Lower leg skin (tissue), 3 donors: ENCODE results near the gene GDF2.

Experiments used
- CTCF ChIP-seq, 3 donors: fragments of 450-650 bp; IDR thresholded peaks; one replicate each; pipeline ENCODE4 v1.5.1; 2016; ENCODE audit warnings: antibody characterized with exemption in 3 of 3, mild to moderate bottlenecking in 3 of 3, moderate library complexity in 2 of 3
- POLR2A ChIP-seq, 2 donors: fragments of 450-650 bp; IDR thresholded peaks; one replicate each; pipeline ENCODE4 v1.6.1; 2016 to 2017; ENCODE audit warnings: antibody characterized with exemption in 2 of 2, mild to moderate bottlenecking in 1 of 2, moderate library complexity in 1 of 2

- TF ChIP-seq CTCF (IDR thresholded peaks at IDR 0.05) (no peak), POLR2A (IDR thresholded peaks at IDR 0.05) (no peak)
Measured at GRCh38 chr10:47311193-47311931, 10.9 kb upstream of the GDF2 start.
